Measurements from ENCODE around the gene AGBL1. TPM values are rescaled to one million over a fixed set of nuclear protein-coding genes. Genes with fewer than 3 reads are reported as not detected.

Gene AGBL1
- total RNA-seq, 1 donor from 2014 or later, result not detected

- H3K4me3 Mint-ChIP-seq (ENCODE audit: unreplicated experiment), result no peak overlapping the region
- no peak for FAIRE-seq
- H3K4me1 Mint-ChIP-seq (ENCODE audit: low read depth, unreplicated experiment), result no peaks in the 10 kb centered on the region
Observed at GRCh38 chr15:86275361-86275760, 195.7 kb downstream of the AGBL1 start.

GRCh38 chr15:86278586-86278985 lies 198.9 kb downstream of the AGBL1 start:
- no peak overlapping the region for H3K4me2 ChIP-seq (ENCODE audit: low read length)
- no peak overlapping the region for H3K27ac ChIP-seq (ENCODE audit: low read depth, low read length)
- H3K9ac ChIP-seq (ENCODE audit: low read length), result no peak overlapping the region
- FAIRE-seq (no peak), DNase-seq (ENCODE audit: low read depth) (no peak)
- TF ChIP-seq CTCF (IDR thresholded peaks at IDR 0.05; ENCODE audit: insufficient read depth, low read depth, low read length) (no peak), EZH2 (IDR thresholded peaks at IDR 0.05; ENCODE audit: insufficient read depth, low read length) (no peak)
- Mint-ChIP-seq H3K27me3 (ENCODE audit: low read depth, unreplicated experiment) (no peaks in the 10 kb centered on the region), H3K27ac (ENCODE audit: unreplicated experiment) (no peak overlapping the region), H3K9me3 (ENCODE audit: unreplicated experiment) (no peaks in the 10 kb centered on the region), H3K4me1 (ENCODE audit: low read depth, unreplicated experiment) (no peaks in the 10 kb centered on the region), H3K4me3 (ENCODE audit: unreplicated experiment) (no peak overlapping the region), H3K36me3 (ENCODE audit: low read depth, unreplicated experiment) (no peaks in the 10 kb centered on the region)
- H3K4me1 ChIP-seq (ENCODE audit: insufficient read depth, low read length), result no peaks in the 10 kb centered on the region
- no peaks in the 10 kb centered on the region for H3K27me3 ChIP-seq (ENCODE audit: insufficient read depth, low read length)
- H3K9me3 ChIP-seq (ENCODE audit: insufficient read depth, low read depth, low read length), result no peaks in the 10 kb centered on the region
- no peaks in the 10 kb centered on the region for H3K79me2 ChIP-seq (ENCODE audit: insufficient read depth, low read length)
- H4K20me1 ChIP-seq (ENCODE audit: insufficient read depth, low read length), result no peaks in the 10 kb centered on the region
- H2AFZ ChIP-seq (ENCODE audit: low read depth, low read length), result no peak overlapping the region
- H3K4me3 ChIP-seq (ENCODE audit: insufficient read depth, low read depth, low read length), result no peak overlapping the region
- H3K36me3 ChIP-seq (ENCODE audit: insufficient read depth, low read length), result no peaks in the 10 kb centered on the region

More at GRCh38 chr15:86275361-86275760, 195.7 kb downstream of the AGBL1 start:
- Histone ChIP-seq H3K9me3 (ENCODE audit: insufficient read depth, low read depth, low read length) (no peaks in the 10 kb centered on the region), H2AFZ (ENCODE audit: low read depth, low read length) (no peak overlapping the region), H3K27me3 (ENCODE audit: insufficient read depth, low read length) (no peaks in the 10 kb centered on the region), H4K20me1 (ENCODE audit: insufficient read depth, low read length) (no peaks in the 10 kb centered on the region), H3K36me3 (ENCODE audit: insufficient read depth, low read length) (no peaks in the 10 kb centered on the region), H3K4me3 (ENCODE audit: insufficient read depth, low read depth, low read length) (no peak overlapping the region), H3K4me1 (ENCODE audit: insufficient read depth, low read length) (no peaks in the 10 kb centered on the region), H3K9ac (ENCODE audit: low read length) (no peak overlapping the region), H3K4me2 (ENCODE audit: low read length) (no peak overlapping the region), H3K27ac (ENCODE audit: low read depth, low read length) (no peak overlapping the region), H3K79me2 (ENCODE audit: insufficient read depth, low read length) (no peaks in the 10 kb centered on the region)
- Mint-ChIP-seq H3K36me3 (ENCODE audit: low read depth, unreplicated experiment) (no peaks in the 10 kb centered on the region), H3K9me3 (ENCODE audit: unreplicated experiment) (no peaks in the 10 kb centered on the region), H3K27me3 (ENCODE audit: low read depth, unreplicated experiment) (peaks cover 2% of the 10 kb centered on the region), H3K27ac (ENCODE audit: unreplicated experiment) (no peak overlapping the region)
- TF ChIP-seq EZH2 (IDR thresholded peaks at IDR 0.05; ENCODE audit: insufficient read depth, low read length), result no peak
- TF ChIP-seq CTCF (IDR thresholded peaks at IDR 0.05; ENCODE audit: insufficient read depth, low read depth, low read length), result no peak
- DNase-seq (ENCODE audit: low read depth), result no peak

- no peaks in the 10 kb centered on the region for H3K9me3 Mint-ChIP-seq (ENCODE audit: unreplicated experiment)
- Histone ChIP-seq H3K79me2 (ENCODE audit: insufficient read depth, low read length) (no peaks in the 10 kb centered on the region), H3K9me3 (ENCODE audit: insufficient read depth, low read depth, low read length) (no peaks in the 10 kb centered on the region), H3K9ac (ENCODE audit: low read length) (no peak overlapping the region), H3K27me3 (ENCODE audit: insufficient read depth, low read length) (no peaks in the 10 kb centered on the region), H3K36me3 (ENCODE audit: insufficient read depth, low read length) (no peaks in the 10 kb centered on the region), H3K4me2 (ENCODE audit: low read length) (no peak overlapping the region), H3K27ac (ENCODE audit: low read depth, low read length) (no peak overlapping the region), H3K4me3 (ENCODE audit: insufficient read depth, low read depth, low read length) (no peak overlapping the region), H4K20me1 (ENCODE audit: insufficient read depth, low read length) (no peaks in the 10 kb centered on the region), H3K4me1 (ENCODE audit: insufficient read depth, low read length) (no peaks in the 10 kb centered on the region), H2AFZ (ENCODE audit: low read depth, low read length) (no peak overlapping the region)
- H3K4me3 Mint-ChIP-seq (ENCODE audit: unreplicated experiment), result no peak overlapping the region
- no peak for DNase-seq (ENCODE audit: low read depth)
- no peak for FAIRE-seq
- no peaks in the 10 kb centered on the region for H3K36me3 Mint-ChIP-seq (ENCODE audit: low read depth, unreplicated experiment)
- H3K27ac Mint-ChIP-seq (ENCODE audit: unreplicated experiment), result no peak overlapping the region
- H3K4me1 Mint-ChIP-seq (ENCODE audit: low read depth, unreplicated experiment), result no peaks in the 10 kb centered on the region
- no peaks in the 10 kb centered on the region for H3K27me3 Mint-ChIP-seq (ENCODE audit: low read depth, unreplicated experiment)
- TF ChIP-seq CTCF (IDR thresholded peaks at IDR 0.05; ENCODE audit: insufficient read depth, low read depth, low read length) (no peak), EZH2 (IDR thresholded peaks at IDR 0.05; ENCODE audit: insufficient read depth, low read length) (no peak)
Observed at GRCh38 chr15:86284635-86285034, 205.0 kb downstream of the AGBL1 start.
